HG03066 (cell line): ENCODE results near the gene PCDHB11.
"Not testable (repeated sequence)": the region's sequence is repeated elsewhere in the genome, so short reads cannot be mapped to it uniquely, and the experiment has no call there.

Source experiments
- ATAC-seq: cut with Tn5 transposase; IDR thresholded peaks from one replicate; pipeline ENCODE4 v1.9.1; 2021; ENCODE audit warnings: low read depth; ENCODE audit not compliant: unreplicated experiment

PCDHB11 gene

DNA sequence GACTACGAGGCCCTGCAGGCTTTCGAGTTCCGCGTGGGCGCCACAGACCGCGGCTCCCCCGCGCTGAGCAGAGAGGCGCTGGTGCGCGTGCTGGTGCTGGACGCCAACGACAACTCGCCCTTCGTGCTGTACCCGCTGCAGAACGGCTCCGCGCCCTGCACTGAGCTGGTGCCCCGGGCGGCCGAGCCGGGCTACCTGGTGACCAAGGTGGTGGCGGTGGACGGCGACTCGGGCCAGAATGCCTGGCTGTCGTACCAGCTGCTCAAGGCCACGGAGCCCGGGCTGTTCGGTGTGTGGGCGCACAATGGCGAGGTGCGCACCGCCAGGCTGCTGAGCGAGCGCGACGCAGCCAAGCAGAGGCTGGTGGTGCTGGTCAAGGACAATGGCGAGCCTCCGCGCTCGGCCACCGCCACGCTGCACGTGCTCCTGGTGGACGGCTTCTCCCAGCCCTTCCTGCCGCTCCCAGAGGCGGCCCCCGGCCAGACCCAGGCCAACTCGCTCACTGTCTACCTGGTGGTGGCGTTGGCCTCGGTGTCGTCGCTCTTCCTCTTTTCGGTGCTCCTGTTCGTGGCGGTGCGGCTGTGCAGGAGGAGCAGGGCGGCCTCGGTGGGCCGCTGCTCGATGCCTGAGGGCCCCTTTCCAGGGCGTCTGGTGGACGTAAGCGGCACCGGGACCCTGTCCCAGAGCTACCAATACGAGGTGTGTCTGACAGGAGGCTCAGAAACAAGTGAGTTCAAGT is 15.1 kb upstream of the PCDHB11 start:
- not testable (repeated sequence) for ATAC-seq

DNA sequence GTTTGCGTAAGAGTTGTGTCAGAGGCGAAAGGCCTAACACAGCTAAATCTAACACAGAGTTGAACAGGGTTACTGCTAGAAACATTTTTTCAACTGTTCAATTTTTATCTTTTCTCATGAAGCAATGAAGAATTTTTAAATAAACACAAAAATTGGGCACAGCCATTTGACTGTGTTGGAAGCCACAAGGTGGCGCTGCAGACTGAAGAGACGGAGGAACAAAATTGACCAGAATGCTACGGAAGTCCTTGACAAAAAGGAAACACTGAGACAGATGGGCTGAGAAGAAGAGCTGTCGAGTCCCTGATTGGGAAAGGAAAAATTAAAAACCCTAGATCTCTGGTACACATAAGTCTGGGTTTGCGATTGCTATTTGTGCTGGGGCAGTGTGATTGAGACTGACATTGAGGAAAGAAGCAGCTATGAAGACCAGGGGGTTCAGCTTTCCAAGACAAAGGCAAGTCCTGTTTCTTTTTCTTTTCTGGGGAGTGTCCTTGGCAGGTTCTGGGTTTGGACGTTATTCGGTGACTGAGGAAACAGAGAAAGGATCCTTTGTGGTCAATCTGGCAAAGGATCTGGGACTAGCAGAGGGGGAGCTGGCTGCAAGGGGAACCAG is 12.4 kb upstream of the PCDHB11 start, which contains the start of gene PCDHB9:
Gene PCDHB9, plus strand, starts transcription at position 265 of the 616 bp plus-strand sequence. Its CDS starts 158 bp downstream, at position 423.
- no peak for ATAC-seq

DNA sequence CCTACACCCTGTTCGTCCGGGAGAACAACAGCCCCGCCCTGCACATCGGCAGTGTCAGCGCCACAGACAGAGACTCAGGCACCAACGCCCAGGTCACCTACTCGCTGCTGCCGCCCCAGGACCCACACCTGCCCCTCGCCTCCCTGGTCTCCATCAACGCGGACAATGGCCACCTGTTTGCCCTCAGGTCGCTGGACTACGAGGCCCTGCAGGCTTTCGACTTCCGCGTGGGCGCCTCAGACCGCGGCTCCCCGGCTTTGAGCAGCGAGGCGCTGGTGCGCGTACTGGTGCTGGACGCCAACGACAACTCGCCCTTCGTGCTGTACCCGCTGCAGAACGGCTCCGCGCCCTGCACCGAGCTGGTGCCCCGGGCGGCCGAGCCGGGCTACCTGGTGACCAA is 10.7 kb upstream of the PCDHB11 start:
- not testable (repeated sequence) for ATAC-seq

DNA sequence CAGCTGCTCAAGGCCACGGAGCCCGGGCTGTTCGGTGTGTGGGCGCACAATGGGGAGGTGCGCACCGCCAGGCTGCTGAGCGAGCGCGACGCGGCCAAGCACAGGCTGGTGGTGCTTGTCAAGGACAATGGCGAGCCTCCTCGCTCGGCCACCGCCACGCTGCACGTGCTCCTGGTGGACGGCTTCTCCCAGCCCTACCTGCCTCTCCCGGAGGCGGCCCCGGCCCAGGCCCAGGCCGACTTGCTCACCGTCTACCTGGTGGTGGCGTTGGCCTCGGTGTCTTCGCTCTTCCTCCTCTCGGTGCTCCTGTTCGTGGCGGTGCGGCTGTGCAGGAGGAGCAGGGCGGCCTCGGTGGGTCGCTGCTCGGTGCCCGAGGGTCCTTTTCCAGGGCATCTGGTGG is 10.3 kb upstream of the PCDHB11 start:
- not testable (repeated sequence) for ATAC-seq

DNA sequence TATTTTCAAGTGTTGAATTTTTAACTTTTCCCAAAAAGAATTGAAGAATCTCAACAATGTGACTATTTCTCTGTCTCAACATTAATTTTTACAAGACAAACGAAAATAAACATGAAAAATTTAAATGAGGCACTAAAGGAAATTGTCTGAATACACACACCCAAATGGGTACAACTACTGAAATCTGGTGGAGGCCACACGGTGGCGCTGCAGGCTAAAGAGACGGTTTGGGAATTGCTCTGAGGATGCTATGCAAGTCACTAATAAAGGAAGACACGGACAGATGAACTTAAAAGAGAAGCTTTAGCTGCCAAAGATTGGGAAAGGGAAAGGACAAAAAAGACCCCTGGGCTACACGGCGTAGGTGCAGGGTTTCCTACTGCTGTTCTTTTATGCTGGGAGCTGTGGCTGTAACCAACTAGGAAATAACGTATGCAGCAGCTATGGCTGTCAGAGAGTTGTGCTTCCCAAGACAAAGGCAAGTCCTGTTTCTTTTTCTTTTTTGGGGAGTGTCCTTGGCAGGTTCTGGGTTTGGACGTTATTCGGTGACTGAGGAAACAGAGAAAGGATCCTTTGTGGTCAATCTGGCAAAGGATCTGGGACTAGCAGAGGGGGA is 7.2 kb upstream of the PCDHB11 start, which contains the start of gene PCDHB10:
Gene PCDHB10, plus strand, starts transcription at position 244 of the 616 bp plus-strand sequence. Its CDS starts 200 bp downstream, at position 444.
- ATAC-seq = no peak

DNA sequence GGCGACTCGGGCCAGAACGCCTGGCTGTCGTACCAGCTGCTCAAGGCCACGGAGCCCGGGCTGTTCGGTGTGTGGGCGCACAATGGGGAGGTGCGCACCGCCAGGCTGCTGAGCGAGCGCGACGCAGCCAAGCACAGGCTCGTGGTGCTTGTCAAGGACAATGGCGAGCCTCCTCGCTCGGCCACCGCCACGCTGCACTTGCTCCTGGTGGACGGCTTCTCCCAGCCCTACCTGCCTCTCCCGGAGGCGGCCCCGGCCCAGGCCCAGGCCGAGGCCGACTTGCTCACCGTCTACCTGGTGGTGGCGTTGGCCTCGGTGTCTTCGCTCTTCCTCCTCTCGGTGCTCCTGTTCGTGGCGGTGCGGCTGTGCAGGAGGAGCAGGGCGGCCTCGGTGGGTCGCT is 5.1 kb upstream of the PCDHB11 start:
- not testable (repeated sequence) for ATAC-seq

DNA sequence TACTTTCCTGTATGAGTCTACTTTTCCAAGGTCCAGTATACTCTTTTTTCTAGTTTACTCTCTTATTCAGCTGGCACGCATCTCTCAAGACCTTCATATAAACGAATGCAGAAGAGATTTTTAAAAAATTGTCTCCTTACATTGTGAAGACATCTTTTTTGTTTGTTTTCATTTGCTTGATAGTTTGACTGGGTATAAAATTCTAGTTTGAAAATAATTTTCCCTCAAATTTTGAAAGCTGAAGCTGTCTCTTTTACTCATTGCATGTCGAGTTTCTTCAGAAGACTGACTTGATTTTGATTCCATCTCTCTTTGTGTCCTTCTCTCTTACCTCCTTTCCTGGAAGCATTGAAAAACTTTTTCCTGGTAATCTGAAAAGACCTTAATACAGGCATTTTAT is 3.1 kb upstream of the PCDHB11 start:
- ATAC-seq = no peak

DNA sequence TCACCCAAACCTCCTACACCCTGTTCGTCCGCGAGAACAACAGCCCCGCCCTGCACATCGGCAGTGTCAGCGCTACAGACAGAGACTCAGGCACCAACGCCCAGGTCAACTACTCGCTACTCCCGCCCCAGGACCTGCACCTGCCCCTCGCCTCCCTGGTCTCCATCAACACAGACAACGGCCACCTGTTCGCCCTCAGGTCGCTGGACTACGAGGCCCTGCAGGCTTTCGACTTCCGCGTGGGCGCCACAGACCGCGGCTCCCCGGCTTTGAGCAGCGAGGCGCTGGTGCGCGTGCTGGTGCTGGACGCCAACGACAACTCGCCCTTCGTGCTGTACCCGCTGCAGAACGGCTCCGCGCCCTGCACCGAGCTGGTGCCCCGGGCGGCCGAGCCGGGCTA is 1.7 kb downstream of the PCDHB11 start:
- ATAC-seq = not testable (repeated sequence)

DNA sequence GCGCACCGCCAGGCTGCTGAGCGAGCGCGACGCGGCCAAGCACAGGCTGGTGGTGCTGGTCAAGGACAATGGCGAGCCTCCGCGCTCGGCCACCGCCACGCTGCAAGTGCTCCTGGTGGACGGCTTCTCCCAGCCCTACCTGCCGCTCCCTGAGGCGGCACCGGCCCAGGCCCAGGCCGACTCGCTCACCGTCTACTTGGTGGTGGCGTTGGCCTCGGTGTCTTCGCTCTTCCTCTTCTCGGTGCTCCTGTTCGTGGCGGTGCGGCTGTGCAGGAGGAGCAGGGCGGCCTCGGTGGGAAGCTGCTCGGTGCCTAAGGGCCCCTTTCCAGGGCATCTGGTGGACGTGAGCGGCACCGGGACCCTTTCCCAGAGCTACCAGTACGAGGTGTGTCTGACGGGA is 2.2 kb downstream of the PCDHB11 start:
- ATAC-seq = not testable (repeated sequence)

DNA sequence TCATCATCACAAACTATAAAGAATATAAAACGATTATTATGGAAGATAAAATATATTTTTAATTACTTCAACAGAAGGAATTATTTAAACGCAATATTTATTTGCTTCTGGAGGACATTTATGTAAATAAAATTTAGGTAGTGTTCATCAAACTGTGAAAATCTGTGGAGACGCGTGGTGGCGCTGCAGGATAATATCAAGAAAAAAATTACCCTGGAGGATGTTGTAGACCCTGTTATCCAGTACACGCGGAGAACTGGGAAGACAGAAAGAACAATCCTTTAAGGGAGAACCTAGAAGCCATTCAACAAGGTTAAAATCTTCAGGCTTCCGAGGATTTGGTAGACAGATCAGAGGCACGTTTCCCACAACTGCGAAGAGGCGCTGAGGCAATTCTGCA is 9.1 kb downstream of the PCDHB11 start, which contains the start of gene PCDHB12:
Gene PCDHB12, plus strand, starts transcription at position 242 of the 400 bp plus-strand sequence. CDS start 189 bp downstream, outside the sequence.
- no peak for ATAC-seq

DNA sequence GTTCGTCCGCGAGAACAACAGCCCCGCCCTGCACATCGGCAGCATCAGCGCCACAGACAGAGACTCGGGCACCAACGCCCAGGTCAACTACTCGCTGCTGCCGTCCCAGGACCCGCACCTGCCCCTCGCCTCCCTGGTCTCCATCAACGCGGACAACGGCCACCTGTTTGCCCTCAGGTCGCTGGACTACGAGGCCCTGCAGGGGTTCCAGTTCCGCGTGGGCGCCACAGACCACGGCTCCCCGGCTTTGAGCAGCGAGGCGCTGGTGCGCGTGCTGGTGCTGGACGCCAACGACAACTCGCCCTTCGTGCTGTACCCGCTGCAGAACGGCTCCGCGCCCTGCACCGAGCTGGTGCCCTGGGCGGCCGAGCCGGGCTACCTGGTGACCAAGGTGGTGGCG is 10.9 kb downstream of the PCDHB11 start:
- ATAC-seq = not testable (repeated sequence)

DNA sequence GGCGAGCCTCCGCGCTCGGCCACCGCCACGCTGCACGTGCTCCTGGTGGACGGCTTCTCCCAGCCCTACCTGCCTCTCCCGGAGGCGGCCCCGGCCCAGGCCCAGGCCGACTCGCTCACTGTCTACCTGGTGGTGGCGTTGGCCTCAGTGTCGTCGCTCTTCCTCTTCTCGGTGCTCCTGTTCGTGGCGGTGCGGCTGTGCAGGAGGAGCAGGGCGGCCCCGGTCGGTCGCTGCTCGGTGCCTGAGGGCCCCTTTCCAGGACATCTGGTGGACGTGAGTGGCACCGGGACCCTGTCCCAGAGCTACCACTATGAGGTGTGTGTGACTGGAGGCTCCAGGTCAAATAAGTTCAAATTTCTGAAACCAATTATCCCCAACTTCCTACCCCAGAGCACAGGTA is 11.4 kb downstream of the PCDHB11 start:
- ATAC-seq = not testable (repeated sequence)

DNA sequence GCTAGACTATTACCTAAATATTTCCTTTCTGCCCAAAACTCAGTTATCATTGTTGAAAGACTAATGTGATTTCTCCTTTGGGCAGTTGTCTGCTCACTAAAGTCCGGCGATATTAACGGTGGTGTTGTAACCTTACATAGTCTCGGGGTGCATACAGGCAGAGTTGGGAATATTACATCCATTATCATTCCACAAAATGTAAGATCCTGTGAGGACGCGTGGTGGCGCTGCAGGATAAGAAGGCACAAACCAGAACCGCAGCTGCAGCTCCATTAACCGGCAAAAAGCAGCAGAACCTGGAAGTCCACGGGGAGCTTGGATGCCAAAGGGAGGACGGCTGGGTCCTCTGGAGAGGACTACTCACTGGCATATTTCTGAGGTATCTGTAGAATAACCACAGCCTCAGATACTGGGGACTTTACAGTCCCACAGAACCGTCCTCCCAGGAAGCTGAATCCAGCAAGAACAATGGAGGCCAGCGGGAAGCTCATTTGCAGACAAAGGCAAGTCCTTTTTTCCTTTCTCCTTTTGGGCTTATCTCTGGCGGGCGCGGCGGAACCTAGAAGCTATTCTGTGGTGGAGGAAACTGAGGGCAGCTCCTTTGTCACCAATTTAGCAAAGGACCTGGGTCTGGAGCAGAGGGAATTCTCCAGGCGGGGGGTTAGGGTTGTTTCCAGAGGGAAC is 14.4 kb downstream of the PCDHB11 start, which contains the start of gene PCDHB13:
Gene PCDHB13, plus strand, starts transcription at position 264 of the 684 bp plus-strand sequence. Its CDS starts 205 bp downstream, at position 469.
- ATAC-seq = not testable (repeated sequence)

DNA sequence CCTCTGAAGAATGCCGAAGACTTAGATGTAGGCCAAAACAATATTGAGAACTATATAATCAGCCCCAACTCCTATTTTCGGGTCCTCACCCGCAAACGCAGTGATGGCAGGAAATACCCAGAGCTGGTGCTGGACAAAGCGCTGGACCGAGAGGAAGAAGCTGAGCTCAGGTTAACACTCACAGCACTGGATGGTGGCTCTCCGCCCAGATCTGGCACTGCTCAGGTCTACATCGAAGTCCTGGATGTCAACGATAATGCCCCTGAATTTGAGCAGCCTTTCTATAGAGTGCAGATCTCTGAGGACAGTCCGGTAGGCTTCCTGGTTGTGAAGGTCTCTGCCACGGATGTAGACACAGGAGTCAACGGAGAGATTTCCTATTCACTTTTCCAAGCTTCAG is 15.2 kb downstream of the PCDHB11 start:
- ATAC-seq = not testable (repeated sequence)

DNA sequence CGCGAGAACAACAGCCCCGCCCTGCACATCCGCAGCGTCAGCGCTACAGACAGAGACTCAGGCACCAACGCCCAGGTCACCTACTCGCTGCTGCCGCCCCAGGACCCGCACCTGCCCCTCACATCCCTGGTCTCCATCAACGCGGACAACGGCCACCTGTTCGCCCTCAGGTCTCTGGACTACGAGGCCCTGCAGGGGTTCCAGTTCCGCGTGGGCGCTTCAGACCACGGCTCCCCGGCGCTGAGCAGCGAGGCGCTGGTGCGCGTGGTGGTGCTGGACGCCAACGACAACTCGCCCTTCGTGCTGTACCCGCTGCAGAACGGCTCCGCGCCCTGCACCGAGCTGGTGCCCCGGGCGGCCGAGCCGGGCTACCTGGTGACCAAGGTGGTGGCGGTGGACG is 16.1 kb downstream of the PCDHB11 start:
- not testable (repeated sequence) for ATAC-seq

DNA sequence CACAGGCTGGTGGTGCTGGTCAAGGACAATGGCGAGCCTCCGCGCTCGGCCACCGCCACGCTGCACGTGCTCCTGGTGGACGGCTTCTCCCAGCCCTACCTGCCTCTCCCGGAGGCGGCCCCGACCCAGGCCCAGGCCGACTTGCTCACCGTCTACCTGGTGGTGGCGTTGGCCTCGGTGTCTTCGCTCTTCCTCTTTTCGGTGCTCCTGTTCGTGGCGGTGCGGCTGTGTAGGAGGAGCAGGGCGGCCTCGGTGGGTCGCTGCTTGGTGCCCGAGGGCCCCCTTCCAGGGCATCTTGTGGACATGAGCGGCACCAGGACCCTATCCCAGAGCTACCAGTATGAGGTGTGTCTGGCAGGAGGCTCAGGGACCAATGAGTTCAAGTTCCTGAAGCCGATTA is 16.6 kb downstream of the PCDHB11 start:
- ATAC-seq = not testable (repeated sequence)

DNA sequence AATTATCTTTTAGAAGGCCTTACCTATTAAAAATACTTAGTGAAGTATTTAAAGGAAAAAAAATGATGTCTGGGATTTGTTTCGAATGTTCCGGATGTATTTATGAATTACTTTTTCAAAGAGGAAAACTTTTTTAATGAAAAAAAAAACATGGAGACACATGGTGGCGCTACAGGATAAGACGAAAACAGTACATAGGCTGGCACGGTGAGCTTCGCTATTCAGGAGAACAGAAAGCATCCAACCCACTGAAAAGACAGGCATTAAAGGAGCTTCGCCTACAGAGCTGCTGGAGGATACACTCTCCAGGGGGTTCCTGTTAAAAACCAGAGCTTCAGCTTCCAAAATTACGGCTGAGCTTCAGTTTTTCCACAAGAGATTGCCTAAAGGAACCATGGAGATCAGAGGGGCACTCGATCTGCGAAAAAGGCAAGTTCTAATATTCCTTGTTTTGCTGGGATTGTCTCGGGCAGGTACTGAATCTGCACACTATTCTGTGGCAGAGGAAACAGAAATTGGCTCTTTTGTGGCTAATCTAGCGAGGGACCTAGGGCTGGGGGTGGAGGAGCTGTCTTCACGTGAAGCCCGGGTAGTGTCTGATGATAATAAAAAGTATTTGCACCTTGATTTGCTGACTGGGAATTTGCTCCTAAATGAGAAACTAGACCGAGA is 23.8 kb downstream of the PCDHB11 start, which contains the start of gene PCDHB14:
Gene PCDHB14, plus strand, starts transcription at position 232 of the 672 bp plus-strand sequence. Its CDS starts 163 bp downstream, at position 395.
- ATAC-seq = no peak

DNA sequence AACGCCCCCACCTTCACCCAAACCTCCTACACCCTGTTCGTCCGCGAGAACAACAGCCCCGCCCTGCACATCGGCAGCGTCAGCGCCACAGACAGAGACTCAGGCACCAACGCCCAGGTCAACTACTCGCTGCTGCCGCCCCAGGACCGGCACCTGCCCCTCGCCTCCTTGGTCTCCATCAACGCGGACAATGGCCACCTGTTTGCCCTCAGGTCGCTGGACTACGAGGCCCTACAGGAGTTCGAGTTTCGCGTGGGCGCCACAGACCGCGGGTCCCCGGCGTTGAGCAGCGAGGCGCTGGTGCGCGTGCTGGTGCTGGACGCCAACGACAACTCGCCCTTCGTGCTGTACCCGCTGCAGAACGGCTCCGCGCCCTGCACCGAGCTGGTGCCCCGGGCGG is 25.4 kb downstream of the PCDHB11 start:
- not testable (repeated sequence) for ATAC-seq

DNA sequence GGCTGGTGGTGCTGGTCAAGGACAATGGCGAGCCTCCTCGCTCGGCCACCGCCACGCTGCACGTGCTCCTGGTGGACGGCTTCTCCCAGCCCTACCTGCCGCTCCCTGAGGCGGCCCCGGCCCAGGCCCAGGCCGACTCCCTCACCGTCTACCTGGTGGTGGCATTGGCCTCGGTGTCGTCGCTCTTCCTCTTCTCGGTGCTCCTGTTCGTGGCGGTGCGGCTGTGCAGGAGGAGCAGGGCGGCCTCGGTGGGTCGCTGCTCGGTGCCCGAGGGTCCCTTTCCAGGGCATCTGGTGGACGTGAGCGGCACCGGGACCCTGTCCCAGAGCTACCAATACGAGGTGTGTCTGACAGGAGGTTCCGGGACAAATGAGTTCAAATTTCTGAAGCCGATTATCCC is 26.0 kb downstream of the PCDHB11 start:
- not testable (repeated sequence) for ATAC-seq
